WTC11 (cell line): Measurements from ENCODE around the gene SLC8A1. TPM values are rescaled to one million over a fixed set of nuclear protein-coding genes. Genes with fewer than 3 reads are reported as not detected.

ENCODE experiments used
- ATAC-seq: fragments of 200-7000 bp; cut with Tn5 transposase; 2 replicates; pipeline ENCODE4 v1.10.0; 2021; ENCODE audit warnings: mild to moderate bottlenecking, moderate library complexity
- CTCF ChIA-PET: fragments of 300-600 bp; sonication (Branson Sonifier 250); formaldehyde crosslinking; loops from one replicate; lab custom pipeline; 2021; ENCODE audit warnings: antibody characterized with exemption; lab: Charles Lee
- POLR2A ChIA-PET: fragments of 350-600 bp; sonication (Branson Sonifier 250); formaldehyde crosslinking; loops from one replicate; lab custom pipeline; 2021; ENCODE audit warnings: antibody characterized with exemption; lab: Charles Lee
- DNase-seq: peaks from one replicate; pipeline ENCODE4 v3.0.0; 2021; ENCODE audit warnings: low spot score
- H3K27ac Mint-ChIP-seq: 2 replicates; pipeline ENCODE4 v1.8.0; 2021; ENCODE audit warnings: mixed read lengths
- H3K27me3 Mint-ChIP-seq: 2 replicates; pipeline ENCODE4 v1.8.0; 2021; ENCODE audit warnings: low read depth, mild to moderate bottlenecking, moderate library complexity, mixed read lengths
- H3K36me3 Mint-ChIP-seq: 2 replicates; pipeline ENCODE4 v1.8.0; 2021; ENCODE audit warnings: mixed read lengths
- H3K4me1 Mint-ChIP-seq: 2 replicates; pipeline ENCODE4 v1.8.0; 2022; ENCODE audit warnings: mixed read lengths
- H3K4me3 Mint-ChIP-seq: 2 replicates; pipeline ENCODE4 v1.8.0; 2021; ENCODE audit warnings: mild to moderate bottlenecking, moderate library complexity, mixed read lengths
- H3K9me3 Mint-ChIP-seq: 2 replicates; pipeline ENCODE4 v1.8.0; 2021; ENCODE audit warnings: mixed read lengths
- CREB1 ChIP-seq: sonication (generic); formaldehyde crosslinking; IDR thresholded peaks from 2 replicates; pipeline ENCODE4 v1.8.0; 2023; ENCODE audit warnings: mild to moderate bottlenecking, missing genetic modification reagents
- GRHL2 ChIP-seq: fragments of 250-450 bp; sonication (Bioruptor Pico); IDR thresholded peaks from 2 replicates; pipeline ENCODE4 v1.8.0; 2022; ENCODE audit warnings: mild to moderate bottlenecking, moderate library complexity; ENCODE audit not compliant: insufficient replicate concordance, severe bottlenecking
- MYBL2 ChIP-seq: sonication (generic); formaldehyde crosslinking; IDR thresholded peaks from 2 replicates; pipeline ENCODE4 v1.8.1; 2023; ENCODE audit warnings: mild to moderate bottlenecking, moderate library complexity, missing genetic modification reagents
- NFATC4 ChIP-seq: fragments of 250-450 bp; sonication (Bioruptor Pico); IDR thresholded peaks from 2 replicates; pipeline ENCODE4 v1.9.0; 2021; ENCODE audit warnings: mild to moderate bottlenecking
- OVOL2 ChIP-seq: fragments of 250-450 bp; sonication (Bioruptor Pico); IDR thresholded peaks from 2 replicates; pipeline ENCODE4 v1.9.0; 2021; ENCODE audit warnings: mild to moderate bottlenecking, borderline replicate concordance
- RORB ChIP-seq: fragments of 250-450 bp; sonication (Bioruptor Pico); IDR thresholded peaks from 2 replicates; pipeline ENCODE4 v1.9.0; 2021; ENCODE audit warnings: mild to moderate bottlenecking
- SMAD3 ChIP-seq: sonication (generic); formaldehyde crosslinking; IDR thresholded peaks from 2 replicates; pipeline ENCODE4 v1.8.0; 2022; ENCODE audit warnings: missing genetic modification reagents, mild to moderate bottlenecking, borderline replicate concordance
- TCF7 ChIP-seq: sonication (generic); formaldehyde crosslinking; IDR thresholded peaks from 2 replicates; pipeline ENCODE4 v1.8.0; 2022; ENCODE audit warnings: mild to moderate bottlenecking, low read depth, missing genetic modification reagents, moderate library complexity
- TEAD1 ChIP-seq: sonication (generic); formaldehyde crosslinking; IDR thresholded peaks from 2 replicates; pipeline ENCODE4 v1.8.0; 2022; ENCODE audit warnings: mild to moderate bottlenecking, missing genetic modification reagents
- TEAD4 ChIP-seq: sonication (generic); formaldehyde crosslinking; IDR thresholded peaks from 2 replicates; pipeline ENCODE4 v1.8.0; 2022; ENCODE audit warnings: mild to moderate bottlenecking, missing genetic modification reagents
- TP53 ChIP-seq: sonication (generic); formaldehyde crosslinking; IDR thresholded peaks from 2 replicates; pipeline ENCODE4 v1.8.1; 2023; ENCODE audit warnings: mild to moderate bottlenecking, missing genetic modification reagents
- ZNF317 ChIP-seq: sonication (generic); formaldehyde crosslinking; IDR thresholded peaks from 2 replicates; pipeline ENCODE4 v1.8.1; 2023; ENCODE audit warnings: low read depth, mild to moderate bottlenecking, moderate library complexity, missing genetic modification reagents, borderline replicate concordance
- ZNF396 ChIP-seq: fragments of 250-450 bp; sonication (Bioruptor Pico); IDR thresholded peaks from 2 replicates; pipeline ENCODE4 v1.8.0; 2021; ENCODE audit warnings: mild to moderate bottlenecking, moderate library complexity, borderline replicate concordance
- ZNF423 ChIP-seq: fragments of 250-450 bp; sonication (Bioruptor Pico); IDR thresholded peaks from 2 replicates; pipeline ENCODE4 v2.1.2; 2022; ENCODE audit warnings: mild to moderate bottlenecking, moderate library complexity
- total RNA-seq: library from RNA; stranded (reverse); gene quantifications from 3 replicates; pipeline ENCODE4 v1.2.3, GENCODE V29; 2021
- TF ChIP-seq, protein P1 (sequence below): fragments of 250-450 bp; sonication (Bioruptor Pico); IDR thresholded peaks from 2 replicates; pipeline ENCODE4 v1.9.0; 2021; ENCODE audit warnings: moderate library complexity, mild to moderate bottlenecking, inconsistent platforms, borderline replicate concordance
- TF ChIP-seq, protein P2 (sequence below): sonication (generic); formaldehyde crosslinking; IDR thresholded peaks from 2 replicates; pipeline ENCODE4 v1.8.1; 2022; ENCODE audit warnings: missing genetic modification reagents, borderline replicate concordance
- TF ChIP-seq, protein P3 (sequence below): fragments of 250-450 bp; sonication (Bioruptor Pico); IDR thresholded peaks from 2 replicates; pipeline ENCODE4 v1.9.0; 2021; ENCODE audit warnings: mild to moderate bottlenecking
- TF ChIP-seq, protein P4 (sequence below): sonication (generic); formaldehyde crosslinking; IDR thresholded peaks from 2 replicates; pipeline ENCODE4 v1.8.0; 2022; ENCODE audit warnings: mild to moderate bottlenecking, missing genetic modification reagents
- TF ChIP-seq, protein P5 (sequence below): fragments of 250-450 bp; sonication (Bioruptor Pico); conservative IDR thresholded peaks from 2 replicates; pipeline ENCODE4 v1.9.0; 2021; ENCODE audit warnings: mild to moderate bottlenecking
- TF ChIP-seq, protein P6 (sequence below): fragments of 200-600 bp; IDR thresholded peaks from 2 replicates; pipeline ENCODE4 v1.8.0; 2022; ENCODE audit warnings: antibody characterized with exemption
- TF ChIP-seq, protein P7 (sequence below): fragments of 250-450 bp; sonication (Bioruptor Pico); IDR thresholded peaks from 2 replicates; pipeline ENCODE4 v1.9.0; 2021; ENCODE audit warnings: mild to moderate bottlenecking

The SLC8A1 gene
- total RNA-seq, 1 experiment from 2014 or later = 2.6 TPM

DNA sequence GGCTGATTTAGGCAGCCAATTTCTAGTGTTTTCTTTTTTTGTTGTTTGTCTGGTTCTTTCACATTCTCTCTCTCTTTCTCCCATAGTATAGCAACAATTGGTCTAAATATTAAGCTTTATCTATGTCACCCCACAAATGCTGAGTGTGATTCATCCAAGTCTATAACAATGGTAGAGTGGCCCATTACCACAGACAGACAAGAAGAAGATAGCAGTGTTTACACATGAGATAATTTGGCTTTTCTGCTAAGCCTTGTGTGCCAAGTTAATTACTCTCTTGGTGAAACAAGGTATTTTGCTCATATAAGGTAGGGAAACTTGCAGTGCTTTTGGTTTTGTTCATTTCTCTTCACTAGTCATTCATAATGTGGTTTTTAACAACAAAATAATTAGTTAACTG lies 166.5 kb downstream of the SLC8A1 start:
- no peak overlapping the region for H3K4me3 Mint-ChIP-seq
- no peak overlapping the region for H3K27ac Mint-ChIP-seq
- CTCF ChIA-PET = no interaction called here
- no peaks in the 10 kb centered on the region for H3K36me3 Mint-ChIP-seq
- ATAC-seq (no peak), DNase-seq (no peak)
- no peaks in the 10 kb centered on the region for H3K4me1 Mint-ChIP-seq
- no peaks in the 10 kb centered on the region for H3K9me3 Mint-ChIP-seq
- POLR2A ChIA-PET = no interaction called here
- TF ChIP-seq MYBL2 (CRISPR knock-in tag) (no peak), TCF7 (CRISPR knock-in tag) (no peak), SMAD3 (CRISPR knock-in tag) (no peak), RORB (CRISPR knock-in tag) (peak; percentile 75; the same call in 1 of the 2 replicates), ZNF423 (CRISPR knock-in tag) (no peak), ZNF396 (CRISPR knock-in tag) (no peak)
- TF ChIP-seq, protein P1, sequence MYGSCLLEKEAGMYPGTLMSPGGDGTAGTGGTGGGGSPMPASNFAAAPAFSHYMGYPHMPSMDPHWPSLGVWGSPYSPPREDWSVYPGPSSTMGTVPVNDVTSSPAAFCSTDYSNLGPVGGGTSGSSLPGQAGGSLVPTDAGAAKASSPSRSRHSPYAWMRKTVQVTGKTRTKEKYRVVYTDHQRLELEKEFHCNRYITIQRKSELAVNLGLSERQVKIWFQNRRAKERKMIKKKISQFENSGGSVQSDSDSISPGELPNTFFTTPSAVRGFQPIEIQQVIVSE (CRISPR knock-in tag) = no peak
- TF ChIP-seq, protein P2, sequence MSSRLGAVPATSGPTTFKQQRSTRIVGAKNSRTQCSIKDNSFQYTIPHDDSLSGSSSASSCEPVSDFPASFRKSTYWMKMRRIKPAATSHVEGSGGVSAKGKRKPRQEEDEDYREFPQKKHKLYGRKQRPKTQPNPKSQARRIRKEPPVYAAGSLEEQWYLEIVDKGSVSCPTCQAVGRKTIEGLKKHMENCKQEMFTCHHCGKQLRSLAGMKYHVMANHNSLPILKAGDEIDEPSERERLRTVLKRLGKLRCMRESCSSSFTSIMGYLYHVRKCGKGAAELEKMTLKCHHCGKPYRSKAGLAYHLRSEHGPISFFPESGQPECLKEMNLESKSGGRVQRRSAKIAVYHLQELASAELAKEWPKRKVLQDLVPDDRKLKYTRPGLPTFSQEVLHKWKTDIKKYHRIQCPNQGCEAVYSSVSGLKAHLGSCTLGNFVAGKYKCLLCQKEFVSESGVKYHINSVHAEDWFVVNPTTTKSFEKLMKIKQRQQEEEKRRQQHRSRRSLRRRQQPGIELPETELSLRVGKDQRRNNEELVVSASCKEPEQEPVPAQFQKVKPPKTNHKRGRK (CRISPR knock-in tag) = no peak
- H3K27me3 Mint-ChIP-seq = no peaks in the 10 kb centered on the region

DNA sequence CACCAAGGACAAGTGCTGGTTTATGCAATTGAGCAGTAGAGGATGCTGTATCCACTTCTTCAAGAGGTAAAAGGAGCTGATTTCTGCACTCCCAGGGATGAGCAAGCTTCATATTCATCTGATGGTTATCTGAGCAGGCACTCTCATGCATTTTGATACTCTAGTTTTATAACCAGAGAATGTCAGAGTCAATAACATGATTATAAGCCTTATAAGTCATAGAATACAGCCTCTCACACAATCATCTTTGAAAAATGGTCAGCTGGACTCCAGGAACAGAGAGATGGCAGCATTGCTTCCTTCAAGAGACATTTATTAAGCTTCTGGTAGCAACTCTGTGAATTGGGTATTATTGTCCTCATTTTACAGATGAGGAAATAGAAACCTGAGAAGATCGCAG lies 167.1 kb downstream of the SLC8A1 start:
- no peak overlapping the region for H3K4me3 Mint-ChIP-seq
- CTCF ChIA-PET = no interaction called here
- POLR2A ChIA-PET = no interaction called here
- DNase-seq (no peak), ATAC-seq (no peak)
- no peaks in the 10 kb centered on the region for H3K36me3 Mint-ChIP-seq
- no peaks in the 10 kb centered on the region for H3K9me3 Mint-ChIP-seq
- TF ChIP-seq TP53 = no peak
- H3K4me1 Mint-ChIP-seq = no peaks in the 10 kb centered on the region
- H3K27me3 Mint-ChIP-seq = no peaks in the 10 kb centered on the region
- H3K27ac Mint-ChIP-seq = no peak overlapping the region

DNA sequence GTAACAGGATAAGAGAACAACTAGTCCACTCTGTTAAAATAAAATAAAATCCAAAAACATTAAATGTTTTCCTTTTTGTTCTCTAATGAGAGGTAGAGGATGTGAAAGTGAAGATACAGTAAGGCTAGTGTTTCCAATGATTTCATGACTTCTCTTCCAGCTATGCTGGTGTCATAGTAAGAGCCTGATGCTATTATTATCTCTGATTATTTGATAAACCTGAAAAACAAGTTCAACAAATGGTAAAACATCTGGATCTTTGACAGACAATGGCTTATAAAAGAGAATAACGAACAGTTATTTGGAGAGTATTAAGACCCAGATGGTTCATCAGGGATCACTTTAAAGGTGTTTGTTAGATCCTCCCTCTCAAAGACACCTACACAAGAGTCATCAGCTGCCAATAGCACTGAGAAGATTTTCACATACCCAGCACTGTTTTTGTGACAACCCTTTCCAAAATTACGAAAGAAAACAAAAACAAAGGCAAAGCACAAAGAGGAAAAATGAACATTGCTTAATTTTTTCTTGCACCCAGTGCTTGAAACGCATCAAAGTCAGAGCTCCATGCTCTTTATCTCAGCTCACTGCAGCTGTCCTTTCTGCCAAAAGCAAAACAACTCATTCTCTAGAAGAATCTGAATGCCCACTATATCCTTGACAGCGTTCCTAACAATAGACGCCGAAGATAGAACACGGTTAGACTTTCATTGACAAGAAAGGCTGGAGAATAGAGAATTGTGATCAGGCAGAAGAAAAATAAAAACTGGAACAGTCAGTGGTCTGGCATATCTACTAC lies 168.6 kb downstream of the SLC8A1 start:
- no peak for ATAC-seq
- CTCF ChIA-PET = interaction anchor here (1.5 kb wide), 1 partner anchor 165 kb away, joined by 4 read pairs; no protein-coding TSS in a partner anchor
- Mint-ChIP-seq H3K9me3 (no peaks in the 10 kb centered on the region), H3K27me3 (no peaks in the 10 kb centered on the region), H3K36me3 (no peaks in the 10 kb centered on the region), H3K4me1 (no peaks in the 10 kb centered on the region), H3K4me3 (no peak overlapping the region), H3K27ac (no peak overlapping the region)
- no peak for DNase-seq
- POLR2A ChIA-PET = no interaction called here
- TF ChIP-seq CREB1 (no peak), NFATC4 (no peak), TEAD4 (CRISPR knock-in tag) (no peak), ZNF317 (CRISPR knock-in tag) (no peak), GRHL2 (CRISPR knock-in tag) (no peak), OVOL2 (CRISPR knock-in tag) (no peak), TEAD1 (CRISPR knock-in tag) (no peak)
- TF ChIP-seq, protein P3, sequence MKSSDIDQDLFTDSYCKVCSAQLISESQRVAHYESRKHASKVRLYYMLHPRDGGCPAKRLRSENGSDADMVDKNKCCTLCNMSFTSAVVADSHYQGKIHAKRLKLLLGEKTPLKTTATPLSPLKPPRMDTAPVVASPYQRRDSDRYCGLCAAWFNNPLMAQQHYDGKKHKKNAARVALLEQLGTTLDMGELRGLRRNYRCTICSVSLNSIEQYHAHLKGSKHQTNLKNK (CRISPR knock-in tag) = no peak
- TF ChIP-seq, protein P4, sequence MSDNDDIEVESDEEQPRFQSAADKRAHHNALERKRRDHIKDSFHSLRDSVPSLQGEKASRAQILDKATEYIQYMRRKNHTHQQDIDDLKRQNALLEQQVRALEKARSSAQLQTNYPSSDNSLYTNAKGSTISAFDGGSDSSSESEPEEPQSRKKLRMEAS (CRISPR knock-in tag) = no peak
- TF ChIP-seq, protein P5, sequence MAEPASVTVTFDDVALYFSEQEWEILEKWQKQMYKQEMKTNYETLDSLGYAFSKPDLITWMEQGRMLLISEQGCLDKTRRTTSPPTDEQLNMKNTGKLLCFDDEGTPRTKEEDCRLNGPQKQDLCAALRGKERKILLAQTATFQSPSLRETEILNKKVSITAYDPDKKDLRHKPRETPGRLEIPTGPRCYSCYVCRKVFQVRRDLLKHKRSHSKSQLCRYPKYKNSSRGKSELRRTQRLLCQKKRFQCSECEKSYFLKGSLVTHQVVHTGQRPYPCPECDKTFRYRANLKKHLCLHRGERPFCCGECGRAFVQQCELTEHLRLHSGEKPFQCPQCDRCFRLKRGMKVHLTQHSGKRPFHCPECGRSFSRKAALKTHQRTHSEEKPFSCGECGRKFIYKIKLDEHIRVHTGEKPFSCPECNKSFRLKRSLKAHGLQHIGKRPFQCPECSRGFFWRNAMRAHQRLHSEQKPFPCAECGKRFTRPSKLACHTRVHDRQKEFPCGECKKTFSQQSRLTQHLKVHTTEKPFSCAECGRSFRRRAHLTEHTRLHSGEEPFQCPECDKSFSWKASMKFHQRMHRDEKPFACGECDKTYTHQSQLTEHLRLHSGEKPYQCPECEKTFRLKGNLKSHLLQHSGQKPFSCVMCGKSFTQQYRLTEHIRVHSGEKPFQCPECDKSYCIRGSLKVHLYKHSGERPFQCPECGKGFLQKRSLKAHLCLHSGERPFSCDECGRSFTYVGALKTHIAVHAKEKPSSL (CRISPR knock-in tag) = no peak
- TF ChIP-seq, protein P6, sequence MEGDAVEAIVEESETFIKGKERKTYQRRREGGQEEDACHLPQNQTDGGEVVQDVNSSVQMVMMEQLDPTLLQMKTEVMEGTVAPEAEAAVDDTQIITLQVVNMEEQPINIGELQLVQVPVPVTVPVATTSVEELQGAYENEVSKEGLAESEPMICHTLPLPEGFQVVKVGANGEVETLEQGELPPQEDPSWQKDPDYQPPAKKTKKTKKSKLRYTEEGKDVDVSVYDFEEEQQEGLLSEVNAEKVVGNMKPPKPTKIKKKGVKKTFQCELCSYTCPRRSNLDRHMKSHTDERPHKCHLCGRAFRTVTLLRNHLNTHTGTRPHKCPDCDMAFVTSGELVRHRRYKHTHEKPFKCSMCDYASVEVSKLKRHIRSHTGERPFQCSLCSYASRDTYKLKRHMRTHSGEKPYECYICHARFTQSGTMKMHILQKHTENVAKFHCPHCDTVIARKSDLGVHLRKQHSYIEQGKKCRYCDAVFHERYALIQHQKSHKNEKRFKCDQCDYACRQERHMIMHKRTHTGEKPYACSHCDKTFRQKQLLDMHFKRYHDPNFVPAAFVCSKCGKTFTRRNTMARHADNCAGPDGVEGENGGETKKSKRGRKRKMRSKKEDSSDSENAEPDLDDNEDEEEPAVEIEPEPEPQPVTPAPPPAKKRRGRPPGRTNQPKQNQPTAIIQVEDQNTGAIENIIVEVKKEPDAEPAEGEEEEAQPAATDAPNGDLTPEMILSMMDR = no peak
- TF ChIP-seq, protein P1 (CRISPR knock-in tag) = no peak
- TF ChIP-seq, protein P7, sequence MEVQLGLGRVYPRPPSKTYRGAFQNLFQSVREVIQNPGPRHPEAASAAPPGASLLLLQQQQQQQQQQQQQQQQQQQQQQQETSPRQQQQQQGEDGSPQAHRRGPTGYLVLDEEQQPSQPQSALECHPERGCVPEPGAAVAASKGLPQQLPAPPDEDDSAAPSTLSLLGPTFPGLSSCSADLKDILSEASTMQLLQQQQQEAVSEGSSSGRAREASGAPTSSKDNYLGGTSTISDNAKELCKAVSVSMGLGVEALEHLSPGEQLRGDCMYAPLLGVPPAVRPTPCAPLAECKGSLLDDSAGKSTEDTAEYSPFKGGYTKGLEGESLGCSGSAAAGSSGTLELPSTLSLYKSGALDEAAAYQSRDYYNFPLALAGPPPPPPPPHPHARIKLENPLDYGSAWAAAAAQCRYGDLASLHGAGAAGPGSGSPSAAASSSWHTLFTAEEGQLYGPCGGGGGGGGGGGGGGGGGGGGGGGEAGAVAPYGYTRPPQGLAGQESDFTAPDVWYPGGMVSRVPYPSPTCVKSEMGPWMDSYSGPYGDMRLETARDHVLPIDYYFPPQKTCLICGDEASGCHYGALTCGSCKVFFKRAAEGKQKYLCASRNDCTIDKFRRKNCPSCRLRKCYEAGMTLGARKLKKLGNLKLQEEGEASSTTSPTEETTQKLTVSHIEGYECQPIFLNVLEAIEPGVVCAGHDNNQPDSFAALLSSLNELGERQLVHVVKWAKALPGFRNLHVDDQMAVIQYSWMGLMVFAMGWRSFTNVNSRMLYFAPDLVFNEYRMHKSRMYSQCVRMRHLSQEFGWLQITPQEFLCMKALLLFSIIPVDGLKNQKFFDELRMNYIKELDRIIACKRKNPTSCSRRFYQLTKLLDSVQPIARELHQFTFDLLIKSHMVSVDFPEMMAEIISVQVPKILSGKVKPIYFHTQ = no peak
